Panc1 (cell line): ENCODE data around the gene DUSP19. TPM values are rescaled to one million over a fixed set of nuclear protein-coding genes. Genes with fewer than 3 reads are reported as not detected.

ENCODE experiments used
- ATAC-seq: fragments of 200-7000 bp; cut with Tn5 transposase; 2 replicates; pipeline ENCODE4 v1.9.1; 2020; ENCODE audit warnings: mild to moderate bottlenecking, moderate library complexity
- BruUV-seq: library from RNA; stranded (reverse); fragments of 400-500 nt; replicated peaks from 2 replicates; lab custom pipeline; 2021; lab: Mats Ljungman, UMichigan
- CTCF ChIA-PET: fragments of 300-600 bp; sonication (Branson Sonifier 250); formaldehyde crosslinking; loops from one replicate; lab custom pipeline; 2022; ENCODE audit warnings: antibody characterized with exemption; lab: Charles Lee
- POLR2A ChIA-PET: fragments of 300-600 bp; sonication (Branson Sonifier 250); formaldehyde crosslinking; loops from one replicate; lab custom pipeline; 2022; ENCODE audit warnings: antibody characterized with exemption; lab: Charles Lee
- DNase-seq: peaks from one replicate; pipeline ENCODE4 v3.0.0-alpha.2; 2010; ENCODE audit warnings: low read depth, low spot score
- H3K27ac ChIP-seq: 2 replicates; pipeline ENCODE4 v1.5.1; 2011; ENCODE audit warnings: mild to moderate bottlenecking, low read length, inconsistent platforms
- H3K27me3 ChIP-seq: fragments of 200-500 bp; sonication (Bioruptor generic); 2 replicates; pipeline ENCODE4 v1.6.0; 2014; ENCODE audit warnings: low read length, inconsistent platforms; ENCODE audit not compliant: control insufficient read depth, insufficient read depth
- H3K36me3 ChIP-seq: fragments of 200-500 bp; sonication (Bioruptor generic); 2 replicates; pipeline ENCODE4 v1.5.1; 2014; ENCODE audit warnings: inconsistent platforms, mild to moderate bottlenecking, low read length, moderate library complexity; ENCODE audit not compliant: control insufficient read depth, insufficient read depth
- H3K4me1 ChIP-seq: 2 replicates; pipeline ENCODE4 v1.5.1; 2011; ENCODE audit warnings: inconsistent platforms, mild to moderate bottlenecking, low read length, moderate library complexity; ENCODE audit not compliant: control insufficient read depth, insufficient read depth
- H3K4me3 ChIP-seq, 2 experiments: 2 replicates each; pipeline ENCODE4 v1.5.1; 2011 to 2012; ENCODE audit warnings: low read depth in 2 of 2, low read length in 2 of 2, mild to moderate bottlenecking in 2 of 2, inconsistent platforms in 1 of 2, moderate library complexity in 1 of 2
- H3K9me3 ChIP-seq: fragments of 200-500 bp; sonication (Bioruptor generic); 2 replicates; pipeline ENCODE4 v1.5.1; 2014; ENCODE audit warnings: low read depth, mild to moderate bottlenecking, inconsistent platforms, low read length, moderate library complexity; ENCODE audit not compliant: control insufficient read depth, insufficient read depth
- POLR2AphosphoS5 ChIP-seq: IDR thresholded peaks from 2 replicates; pipeline ENCODE4 v1.6.1; 2012; ENCODE audit warnings: mild to moderate bottlenecking, low read depth, low read length, moderate library complexity
- SIN3A ChIP-seq: IDR thresholded peaks from 2 replicates; pipeline ENCODE4 v1.6.1; 2012; ENCODE audit warnings: low read depth, mild to moderate bottlenecking, low read length, moderate library complexity, borderline replicate concordance; ENCODE audit not compliant: insufficient read depth
- TCF7L2 ChIP-seq: IDR thresholded peaks from 2 replicates; pipeline ENCODE4 v1.6.1; 2011; ENCODE audit warnings: mild to moderate bottlenecking, low read depth, low read length, inconsistent platforms
- in situ Hi-C: cut with HindIII; loops from 2 replicates; pipeline ENCODE4 v1.10.0; 2016; ENCODE audit warnings: low sequenced_read_pairs, low pct_unique_long_range_greater_than_20kb
- intact Hi-C: fragments of 100-400 bp; cut with micrococcal nuclease; formaldehyde crosslinking; loops from one replicate; pipeline ENCODE4 v1.10.0; 2022; ENCODE audit not compliant: unreplicated experiment
- total RNA-seq: library from RNA; stranded (reverse); gene quantifications from one replicate; pipeline ENCODE4 v1.2.1, GENCODE V29; 2021; ENCODE audit not compliant: unreplicated experiment
- TF ChIP-seq, protein P1 (sequence below): fragments of 450-650 bp; IDR thresholded peaks from 2 replicates; pipeline ENCODE4 v1.5.1; 2017; ENCODE audit warnings: mild to moderate bottlenecking
- TF ChIP-seq, protein P2 (sequence below), 2 experiments: IDR thresholded peaks; 2 replicates each; pipeline ENCODE4 v1.6.1; 2011 to 2012; ENCODE audit warnings: low read depth in 2 of 2, control low read depth in 1 of 2, low read length in 1 of 2, mild to moderate bottlenecking in 1 of 2, moderate library complexity in 1 of 2; ENCODE audit not compliant: insufficient read depth in 1 of 2

Gene DUSP19
- total RNA-seq, 1 experiment from 2014 or later: 1.3 TPM

GRCh38 chr2:183105402-183106134 lies 27.0 kb downstream of the DUSP19 start:
- in situ Hi-C loops (no loop called here), intact Hi-C loops (no loop called here)
- H3K9me3 ChIP-seq: no peaks in the 10 kb centered on the region
- BruUV-seq: no TSS peak
- ChIA-PET POLR2A (no interaction called here), CTCF (no interaction called here)
- no peaks in the 10 kb centered on the region for H3K27me3 ChIP-seq
- ATAC-seq (no peak), DNase-seq (no peak)
- no peaks in the 10 kb centered on the region for H3K36me3 ChIP-seq
- TF ChIP-seq POLR2AphosphoS5: no peak
- TF ChIP-seq, protein P1, sequence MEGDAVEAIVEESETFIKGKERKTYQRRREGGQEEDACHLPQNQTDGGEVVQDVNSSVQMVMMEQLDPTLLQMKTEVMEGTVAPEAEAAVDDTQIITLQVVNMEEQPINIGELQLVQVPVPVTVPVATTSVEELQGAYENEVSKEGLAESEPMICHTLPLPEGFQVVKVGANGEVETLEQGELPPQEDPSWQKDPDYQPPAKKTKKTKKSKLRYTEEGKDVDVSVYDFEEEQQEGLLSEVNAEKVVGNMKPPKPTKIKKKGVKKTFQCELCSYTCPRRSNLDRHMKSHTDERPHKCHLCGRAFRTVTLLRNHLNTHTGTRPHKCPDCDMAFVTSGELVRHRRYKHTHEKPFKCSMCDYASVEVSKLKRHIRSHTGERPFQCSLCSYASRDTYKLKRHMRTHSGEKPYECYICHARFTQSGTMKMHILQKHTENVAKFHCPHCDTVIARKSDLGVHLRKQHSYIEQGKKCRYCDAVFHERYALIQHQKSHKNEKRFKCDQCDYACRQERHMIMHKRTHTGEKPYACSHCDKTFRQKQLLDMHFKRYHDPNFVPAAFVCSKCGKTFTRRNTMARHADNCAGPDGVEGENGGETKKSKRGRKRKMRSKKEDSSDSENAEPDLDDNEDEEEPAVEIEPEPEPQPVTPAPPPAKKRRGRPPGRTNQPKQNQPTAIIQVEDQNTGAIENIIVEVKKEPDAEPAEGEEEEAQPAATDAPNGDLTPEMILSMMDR: no peak
- TF ChIP-seq, protein P2, sequence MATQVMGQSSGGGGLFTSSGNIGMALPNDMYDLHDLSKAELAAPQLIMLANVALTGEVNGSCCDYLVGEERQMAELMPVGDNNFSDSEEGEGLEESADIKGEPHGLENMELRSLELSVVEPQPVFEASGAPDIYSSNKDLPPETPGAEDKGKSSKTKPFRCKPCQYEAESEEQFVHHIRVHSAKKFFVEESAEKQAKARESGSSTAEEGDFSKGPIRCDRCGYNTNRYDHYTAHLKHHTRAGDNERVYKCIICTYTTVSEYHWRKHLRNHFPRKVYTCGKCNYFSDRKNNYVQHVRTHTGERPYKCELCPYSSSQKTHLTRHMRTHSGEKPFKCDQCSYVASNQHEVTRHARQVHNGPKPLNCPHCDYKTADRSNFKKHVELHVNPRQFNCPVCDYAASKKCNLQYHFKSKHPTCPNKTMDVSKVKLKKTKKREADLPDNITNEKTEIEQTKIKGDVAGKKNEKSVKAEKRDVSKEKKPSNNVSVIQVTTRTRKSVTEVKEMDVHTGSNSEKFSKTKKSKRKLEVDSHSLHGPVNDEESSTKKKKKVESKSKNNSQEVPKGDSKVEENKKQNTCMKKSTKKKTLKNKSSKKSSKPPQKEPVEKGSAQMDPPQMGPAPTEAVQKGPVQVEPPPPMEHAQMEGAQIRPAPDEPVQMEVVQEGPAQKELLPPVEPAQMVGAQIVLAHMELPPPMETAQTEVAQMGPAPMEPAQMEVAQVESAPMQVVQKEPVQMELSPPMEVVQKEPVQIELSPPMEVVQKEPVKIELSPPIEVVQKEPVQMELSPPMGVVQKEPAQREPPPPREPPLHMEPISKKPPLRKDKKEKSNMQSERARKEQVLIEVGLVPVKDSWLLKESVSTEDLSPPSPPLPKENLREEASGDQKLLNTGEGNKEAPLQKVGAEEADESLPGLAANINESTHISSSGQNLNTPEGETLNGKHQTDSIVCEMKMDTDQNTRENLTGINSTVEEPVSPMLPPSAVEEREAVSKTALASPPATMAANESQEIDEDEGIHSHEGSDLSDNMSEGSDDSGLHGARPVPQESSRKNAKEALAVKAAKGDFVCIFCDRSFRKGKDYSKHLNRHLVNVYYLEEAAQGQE (IDR thresholded peaks at IDR 0.05; ENCODE audit: insufficient read depth in 1 of 2, low read depth in 2 of 2, low read length in 1 of 2): no peak
- TF ChIP-seq SIN3A: no peak
- no peak for TF ChIP-seq TCF7L2
- no peak overlapping the region for H3K4me3 ChIP-seq
- no peak overlapping the region for H3K27ac ChIP-seq
- no peaks in the 10 kb centered on the region for H3K4me1 ChIP-seq

- ChIA-PET CTCF (no interaction called here), POLR2A (no interaction called here)
- in situ Hi-C loops (no loop called here), intact Hi-C loops (no loop called here)
- no peaks in the 10 kb centered on the region for H3K4me1 ChIP-seq
- H3K36me3 ChIP-seq: no peaks in the 10 kb centered on the region
- H3K27ac ChIP-seq: no peak overlapping the region
- H3K4me3 ChIP-seq: no peak overlapping the region
- TF ChIP-seq POLR2AphosphoS5: no peak
- ATAC-seq (no peak), DNase-seq (no peak)
- H3K9me3 ChIP-seq: no peaks in the 10 kb centered on the region
- H3K27me3 ChIP-seq: no peaks in the 10 kb centered on the region
- BruUV-seq: no TSS peak
Observed at GRCh38 chr2:183112577-183112976, 34.0 kb downstream of the DUSP19 start.

- Histone ChIP-seq H3K4me3 (no peak overlapping the region), H3K9me3 (no peaks in the 10 kb centered on the region), H3K36me3 (no peaks in the 10 kb centered on the region), H3K27ac (no peak overlapping the region), H3K27me3 (no peaks in the 10 kb centered on the region), H3K4me1 (no peaks in the 10 kb centered on the region)
- POLR2A ChIA-PET: interaction anchor here (0.6 kb wide), 1 partner anchor 80 kb away, joined by 3 read pairs; no protein-coding TSS in a partner anchor
- CTCF ChIA-PET: no interaction called here
- ATAC-seq: no peak
- intact Hi-C loops: no loop called here
- in situ Hi-C loops: no loop called here
- TF ChIP-seq SIN3A (no peak), TCF7L2 (no peak), POLR2AphosphoS5 (no peak)
- TF ChIP-seq, protein P1: no peak
- TF ChIP-seq, protein P2 (IDR thresholded peaks at IDR 0.05; ENCODE audit: insufficient read depth in 1 of 2, low read depth in 2 of 2, low read length in 1 of 2): no peak
- DNase-seq: no peak
- no TSS peak for BruUV-seq
Observed at GRCh38 chr2:183113630-183114029, 35.1 kb downstream of the DUSP19 start.
